K562 (cell line): ENCODE measurements around the gene SULT2B1. TPM values are rescaled to one million over a fixed set of nuclear protein-coding genes. Genes with fewer than 3 reads are reported as not detected.

Experiments used
- CEBPG ChIP-seq, 3 experiments: fragments of 200-800 bp in 1 of 3; sonication (Bioruptor generic) in 1 of 3; sonication (generic) in 1 of 3; formaldehyde crosslinking in 1 of 3; IDR thresholded peaks in 2 of 3; conservative IDR thresholded peaks in 1 of 3; 2 replicates each; pipeline versions ENCODE4 v1.6.1 to v1.8.0; 2016 to 2022; ENCODE audit warnings: missing compliant biosample characterization in 2 of 3, missing genetic modification characterization in 2 of 3, mild to moderate bottlenecking in 1 of 3, missing genetic modification reagents in 1 of 3
- ESRRB ChIP-seq: fragments of 250-450 bp; sonication (Bioruptor Pico); IDR thresholded peaks from 2 replicates; pipeline ENCODE4 v1.5.0; 2020; ENCODE audit warnings: mild to moderate bottlenecking, moderate library complexity, borderline replicate concordance
- FOSL1 ChIP-seq: fragments of 200-800 bp; sonication (Bioruptor generic); conservative IDR thresholded peaks from 2 replicates; pipeline ENCODE4 v1.6.1; 2016; ENCODE audit warnings: missing genetic modification characterization, missing compliant biosample characterization
- FUS ChIP-seq: fragments of 200-400 bp; formaldehyde crosslinking; optimal IDR thresholded peaks from 2 replicates; pipeline ENCODE3; 2017; ENCODE audit warnings: low read depth, low read length
- NCOA4 ChIP-seq: fragments of 450-650 bp; IDR thresholded peaks from 2 replicates; pipeline ENCODE4 v1.6.1; 2018; ENCODE audit warnings: mild to moderate bottlenecking; ENCODE audit not compliant: partially characterized antibody
- NELFE ChIP-seq: IDR thresholded peaks from 2 replicates; pipeline ENCODE4 v1.6.1; 2011; ENCODE audit warnings: mild to moderate bottlenecking; ENCODE audit not compliant: insufficient read depth, insufficient read length
- PHF8 ChIP-seq: fragments of 200-600 bp; sonication (generic); IDR thresholded peaks from 2 replicates; pipeline ENCODE4 v1.6.1; 2012; ENCODE audit warnings: mixed run types, mild to moderate bottlenecking, inconsistent platforms, low read length, moderate library complexity, borderline replicate concordance
- POLR2G ChIP-seq: fragments of 200-400 bp; formaldehyde crosslinking; IDR thresholded peaks from 2 replicates; pipeline ENCODE4 v1.6.1; 2017; ENCODE audit warnings: low read depth, mild to moderate bottlenecking, antibody characterized with exemption, low read length, moderate library complexity
- RBM34 ChIP-seq: fragments of 200-400 bp; formaldehyde crosslinking; IDR thresholded peaks from 2 replicates; pipeline ENCODE4 v1.6.1; 2018; ENCODE audit warnings: low read length, borderline replicate concordance; ENCODE audit not compliant: insufficient read depth
- RCOR1 ChIP-seq, 2 experiments: IDR thresholded peaks; 2 replicates each; pipeline ENCODE4 v1.6.1; 2012; ENCODE audit warnings: low read depth in 2 of 2, low read length in 2 of 2, borderline replicate concordance in 1 of 2, improper control_type of control experiment in 1 of 2
- TBP ChIP-seq: optimal IDR thresholded peaks from 2 replicates; pipeline ENCODE3; 2011; ENCODE audit warnings: low read depth, low read length, improper control_type of control experiment
- TEAD4 ChIP-seq, 2 experiments: sonication (generic) in 1 of 2; formaldehyde crosslinking in 1 of 2; IDR thresholded peaks; 2 replicates each; pipeline versions ENCODE4 v1.6.1 to v1.8.0; 2012 to 2022; ENCODE audit warnings: borderline replicate concordance in 1 of 2, inconsistent platforms in 1 of 2, low read length in 1 of 2, mild to moderate bottlenecking in 1 of 2, missing genetic modification reagents in 1 of 2
- TOE1 ChIP-seq, 2 experiments: fragments of 450-650 bp in 1 of 2; sonication (generic) in 1 of 2; formaldehyde crosslinking in 1 of 2; IDR thresholded peaks; 2 replicates each; pipeline versions ENCODE4 v1.7.1 to v1.8.0; 2016 to 2022; ENCODE audit warnings: borderline replicate concordance in 2 of 2, mild to moderate bottlenecking in 2 of 2, antibody characterized with exemption in 1 of 2, inconsistent platforms in 1 of 2, low read depth in 1 of 2, missing genetic modification reagents in 1 of 2, moderate library complexity in 1 of 2
- TRIM28 ChIP-seq: fragments of 450-650 bp; IDR thresholded peaks from 2 replicates; pipeline ENCODE4 v1.6.1; 2017
- TSC22D4 ChIP-seq: fragments of 450-650 bp; IDR thresholded peaks from 2 replicates; pipeline ENCODE4 v1.6.1; 2016; ENCODE audit warnings: missing genetic modification characterization, missing biosample characterization, control low read depth
- WHSC1 ChIP-seq: IDR thresholded peaks from one replicate; pipeline ENCODE4 v1.6.1; 2012; ENCODE audit warnings: low read length, control low read depth, inconsistent platforms
- ZNF444 ChIP-seq: fragments of 250-450 bp; sonication (Bioruptor Pico); IDR thresholded peaks from 2 replicates; pipeline ENCODE4 v1.4.0; 2020; ENCODE audit warnings: mild to moderate bottlenecking, moderate library complexity
- ZNF717 ChIP-seq: fragments of 250-450 bp; sonication (Bioruptor Pico); IDR thresholded peaks from 2 replicates; pipeline ENCODE4 v1.5.0; 2021
- polyA plus RNA-seq, 8 experiments: library from polyadenylated mRNA; depleted of rRNA in 4 of 8; stranded (reverse) in 5 of 8; unstranded in 3 of 8; fragments of >200 nt; fragmentation: Nextera tagmentation in 2 of 8; fragmentation: Illumina TruSeq in 1 of 8; extraction: Ambion mirVana in 2 of 8; extraction: Trizol in 1 of 8; gene quantifications; 2 replicates each; pipeline versions ENCODE4 v1.2.1 to v1.2.3, GENCODE V29; 2011 to 2014; ENCODE audit warnings: inconsistent platforms in 1 of 8, missing spikeins in 1 of 8
- total RNA-seq, 7 experiments: library from RNA; depleted of rRNA in 6 of 7; stranded (reverse); fragments of >200 nt in 6 of 7; fragmentation: Illumina TruSeq in 2 of 7; extraction: Trizol in 2 of 7; gene quantifications; 2 replicates each; pipeline versions ENCODE4 v1.2.1 to v1.2.3, GENCODE V29; 2011 to 2021; ENCODE audit warnings: low replicate concordance in 1 of 7
- TF ChIP-seq, protein P1 (sequence below): fragments of 250-450 bp; sonication (Bioruptor Pico); IDR thresholded peaks from 2 replicates; pipeline ENCODE4 v1.4.0; 2020; ENCODE audit warnings: borderline replicate concordance
- TF ChIP-seq, protein P2 (sequence below): fragments of 450-650 bp; formaldehyde crosslinking; IDR thresholded peaks from 2 replicates; pipeline ENCODE4 v1.4.0; 2020; ENCODE audit warnings: mild to moderate bottlenecking, moderate library complexity
- TF ChIP-seq, protein P3 (sequence below): sonication (generic); formaldehyde crosslinking; IDR thresholded peaks from 2 replicates; pipeline ENCODE4 v1.8.1; 2022; ENCODE audit warnings: missing genetic modification reagents
- TF ChIP-seq, protein P4 (sequence below): sonication (generic); formaldehyde crosslinking; IDR thresholded peaks from 2 replicates; pipeline ENCODE4 v1.9.0; 2022; ENCODE audit warnings: mild to moderate bottlenecking, missing genetic modification reagents

SULT2B1 gene
- total and polyA plus RNA-seq, 9 of the 15 experiments (the other 6 are each of a cell fraction or from before 2014, with no cell fraction given): 0.09 to 0.62 (median 0.22) TPM; not detected in 2

DNA sequence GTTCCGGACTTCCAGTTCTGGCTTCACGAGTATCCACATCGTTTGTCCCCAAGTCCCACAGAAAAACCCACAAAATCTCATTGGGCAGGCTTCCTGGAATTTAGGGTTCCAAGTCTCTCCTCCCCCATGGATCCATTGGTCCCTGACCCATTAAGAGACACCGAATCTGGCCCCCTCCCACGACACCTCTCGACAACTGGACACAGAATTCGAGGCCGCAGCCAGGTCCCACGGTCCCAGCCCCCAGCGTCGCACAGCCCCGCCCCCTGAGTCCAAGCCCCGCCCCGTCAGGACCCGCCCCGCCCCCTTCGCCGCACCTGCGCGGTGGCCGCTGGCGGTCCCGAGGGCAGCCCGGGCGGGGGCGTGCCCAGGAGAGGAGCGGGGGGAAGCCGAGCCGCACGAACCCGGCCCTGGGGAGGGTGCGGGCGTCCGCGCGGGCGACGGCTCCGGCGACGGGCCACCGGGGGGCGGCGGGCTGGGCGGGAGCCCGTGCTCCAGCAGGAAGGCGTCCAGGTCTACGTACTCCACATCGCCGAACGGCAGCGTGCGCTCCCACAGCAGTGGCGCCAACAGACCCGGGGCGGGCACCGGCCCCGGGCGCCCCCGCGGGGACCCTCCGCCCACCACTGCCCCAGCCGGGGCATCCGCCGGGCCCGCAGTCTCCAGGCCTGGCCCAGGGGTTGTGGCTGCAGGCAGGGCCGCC lies 83.4 kb downstream of the SULT2B1 start (continued):
- TF ChIP-seq TOE1 (IDR thresholded peaks at IDR 0.05; ENCODE audit: borderline replicate concordance) (no peak), TOE1 (CRISPR knock-in tag; IDR thresholded peaks at IDR 0.05; ENCODE audit: borderline replicate concordance, low read depth) (no peak), ZNF444 (CRISPR knock-in tag) (no peak), WHSC1 (no peak), FUS (no peak), FOSL1 (tag) (no peak; the same call in 1 of the 2 replicates), CEBPG (CRISPR knock-in tag; IDR thresholded peaks at IDR 0.05) (no peak), CEBPG (tag; conservative IDR thresholded peaks at IDR 0.05 in 1 of 2, IDR thresholded peaks at IDR 0.05 in 1 of 2) (no peak), PHF8 (peak; percentile 56; the same call in 1 of the 2 replicates), TSC22D4 (tag) (no peak), TEAD4 (IDR thresholded peaks at IDR 0.05; ENCODE audit: low read length) (no peak), TEAD4 (CRISPR knock-in tag; IDR thresholded peaks at IDR 0.05; ENCODE audit: borderline replicate concordance) (no peak), ESRRB (CRISPR knock-in tag) (no peak), RCOR1 (IDR thresholded peaks at IDR 0.05; ENCODE audit: borderline replicate concordance in 1 of 2, low read depth in 2 of 2, low read length in 2 of 2) (peak in 1 of 2 experiments; percentile 39; a peak in 1 of 4 replicates), TBP (peak; percentile 72), POLR2G (peak; percentile 69), NELFE (no peak), TRIM28 (no peak), NCOA4 (no peak), RBM34 (no peak), ZNF717 (CRISPR knock-in tag) (no peak)
- TF ChIP-seq, protein P1, sequence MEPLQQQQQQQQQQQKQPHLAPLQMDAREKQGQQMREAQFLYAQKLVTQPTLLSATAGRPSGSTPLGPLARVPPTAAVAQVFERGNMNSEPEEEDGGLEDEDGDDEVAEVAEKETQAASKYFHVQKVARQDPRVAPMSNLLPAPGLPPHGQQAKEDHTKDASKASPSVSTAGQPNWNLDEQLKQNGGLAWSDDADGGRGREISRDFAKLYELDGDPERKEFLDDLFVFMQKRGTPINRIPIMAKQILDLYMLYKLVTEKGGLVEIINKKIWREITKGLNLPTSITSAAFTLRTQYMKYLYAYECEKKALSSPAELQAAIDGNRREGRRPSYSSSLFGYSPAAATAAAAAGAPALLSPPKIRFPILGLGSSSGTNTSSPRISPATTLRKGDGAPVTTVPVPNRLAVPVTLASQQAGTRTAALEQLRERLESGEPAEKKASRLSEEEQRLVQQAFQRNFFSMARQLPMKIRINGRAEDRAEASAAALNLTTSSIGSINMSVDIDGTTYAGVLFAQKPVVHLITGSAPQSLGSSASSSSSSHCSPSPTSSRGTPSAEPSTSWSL (CRISPR knock-in tag): no peak
- TF ChIP-seq, protein P2, sequence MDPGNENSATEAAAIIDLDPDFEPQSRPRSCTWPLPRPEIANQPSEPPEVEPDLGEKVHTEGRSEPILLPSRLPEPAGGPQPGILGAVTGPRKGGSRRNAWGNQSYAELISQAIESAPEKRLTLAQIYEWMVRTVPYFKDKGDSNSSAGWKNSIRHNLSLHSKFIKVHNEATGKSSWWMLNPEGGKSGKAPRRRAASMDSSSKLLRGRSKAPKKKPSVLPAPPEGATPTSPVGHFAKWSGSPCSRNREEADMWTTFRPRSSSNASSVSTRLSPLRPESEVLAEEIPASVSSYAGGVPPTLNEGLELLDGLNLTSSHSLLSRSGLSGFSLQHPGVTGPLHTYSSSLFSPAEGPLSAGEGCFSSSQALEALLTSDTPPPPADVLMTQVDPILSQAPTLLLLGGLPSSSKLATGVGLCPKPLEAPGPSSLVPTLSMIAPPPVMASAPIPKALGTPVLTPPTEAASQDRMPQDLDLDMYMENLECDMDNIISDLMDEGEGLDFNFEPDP: no peak
- TF ChIP-seq, protein P3, sequence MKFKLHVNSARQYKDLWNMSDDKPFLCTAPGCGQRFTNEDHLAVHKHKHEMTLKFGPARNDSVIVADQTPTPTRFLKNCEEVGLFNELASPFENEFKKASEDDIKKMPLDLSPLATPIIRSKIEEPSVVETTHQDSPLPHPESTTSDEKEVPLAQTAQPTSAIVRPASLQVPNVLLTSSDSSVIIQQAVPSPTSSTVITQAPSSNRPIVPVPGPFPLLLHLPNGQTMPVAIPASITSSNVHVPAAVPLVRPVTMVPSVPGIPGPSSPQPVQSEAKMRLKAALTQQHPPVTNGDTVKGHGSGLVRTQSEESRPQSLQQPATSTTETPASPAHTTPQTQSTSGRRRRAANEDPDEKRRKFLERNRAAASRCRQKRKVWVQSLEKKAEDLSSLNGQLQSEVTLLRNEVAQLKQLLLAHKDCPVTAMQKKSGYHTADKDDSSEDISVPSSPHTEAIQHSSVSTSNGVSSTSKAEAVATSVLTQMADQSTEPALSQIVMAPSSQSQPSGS (CRISPR knock-in tag): no peak
- TF ChIP-seq, protein P4, sequence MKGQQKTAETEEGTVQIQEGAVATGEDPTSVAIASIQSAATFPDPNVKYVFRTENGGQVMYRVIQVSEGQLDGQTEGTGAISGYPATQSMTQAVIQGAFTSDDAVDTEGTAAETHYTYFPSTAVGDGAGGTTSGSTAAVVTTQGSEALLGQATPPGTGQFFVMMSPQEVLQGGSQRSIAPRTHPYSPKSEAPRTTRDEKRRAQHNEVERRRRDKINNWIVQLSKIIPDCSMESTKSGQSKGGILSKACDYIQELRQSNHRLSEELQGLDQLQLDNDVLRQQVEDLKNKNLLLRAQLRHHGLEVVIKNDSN (CRISPR knock-in tag): no peak
